Neural cell (in vitro differentiated cells): ENCODE measurements around the gene ZNF207.

Experiments used
- CTCF ChIP-seq: fragments of 450-650 bp; IDR thresholded peaks from 2 replicates; pipeline ENCODE4 v1.5.1; 2014; ENCODE audit warnings: antibody characterized with exemption, mild to moderate bottlenecking, moderate library complexity; ENCODE audit not compliant: poor library complexity, severe bottlenecking
- EP300 ChIP-seq: fragments of 450-650 bp; conservative IDR thresholded peaks from 2 replicates; pipeline ENCODE4 v1.6.1; 2014; ENCODE audit warnings: antibody characterized with exemption, mild to moderate bottlenecking, moderate library complexity; ENCODE audit not compliant: poor library complexity, severe bottlenecking
- POLR2AphosphoS5 ChIP-seq: IDR thresholded peaks from 2 replicates; pipeline ENCODE4 v1.6.1; 2012
- RAD21 ChIP-seq: fragments of 450-650 bp; conservative IDR thresholded peaks from 2 replicates; pipeline ENCODE4 v1.6.1; 2014; ENCODE audit warnings: antibody characterized with exemption, mild to moderate bottlenecking, moderate library complexity
- REST ChIP-seq: IDR thresholded peaks from 2 replicates; pipeline ENCODE4 v1.6.1; 2012; ENCODE audit warnings: borderline replicate concordance
- SMC3 ChIP-seq: fragments of 450-650 bp; conservative IDR thresholded peaks from 2 replicates; pipeline ENCODE4 v1.6.1; 2014; ENCODE audit warnings: antibody characterized with exemption, mild to moderate bottlenecking, moderate library complexity; ENCODE audit not compliant: poor library complexity
- TAF1 ChIP-seq: IDR thresholded peaks from 2 replicates; pipeline ENCODE4 v1.6.1; 2012; ENCODE audit warnings: low read depth

GRCh38 chr17:32335046-32335445 lies 14.9 kb upstream of the ZNF207 start:
- TF ChIP-seq CTCF (no peak), POLR2AphosphoS5 (no peak), RAD21 (no peak), TAF1 (no peak), EP300 (no peak), REST (no peak), SMC3 (no peak)
